ENCODE data around the gene RXRB.

RXRB gene

DNA sequence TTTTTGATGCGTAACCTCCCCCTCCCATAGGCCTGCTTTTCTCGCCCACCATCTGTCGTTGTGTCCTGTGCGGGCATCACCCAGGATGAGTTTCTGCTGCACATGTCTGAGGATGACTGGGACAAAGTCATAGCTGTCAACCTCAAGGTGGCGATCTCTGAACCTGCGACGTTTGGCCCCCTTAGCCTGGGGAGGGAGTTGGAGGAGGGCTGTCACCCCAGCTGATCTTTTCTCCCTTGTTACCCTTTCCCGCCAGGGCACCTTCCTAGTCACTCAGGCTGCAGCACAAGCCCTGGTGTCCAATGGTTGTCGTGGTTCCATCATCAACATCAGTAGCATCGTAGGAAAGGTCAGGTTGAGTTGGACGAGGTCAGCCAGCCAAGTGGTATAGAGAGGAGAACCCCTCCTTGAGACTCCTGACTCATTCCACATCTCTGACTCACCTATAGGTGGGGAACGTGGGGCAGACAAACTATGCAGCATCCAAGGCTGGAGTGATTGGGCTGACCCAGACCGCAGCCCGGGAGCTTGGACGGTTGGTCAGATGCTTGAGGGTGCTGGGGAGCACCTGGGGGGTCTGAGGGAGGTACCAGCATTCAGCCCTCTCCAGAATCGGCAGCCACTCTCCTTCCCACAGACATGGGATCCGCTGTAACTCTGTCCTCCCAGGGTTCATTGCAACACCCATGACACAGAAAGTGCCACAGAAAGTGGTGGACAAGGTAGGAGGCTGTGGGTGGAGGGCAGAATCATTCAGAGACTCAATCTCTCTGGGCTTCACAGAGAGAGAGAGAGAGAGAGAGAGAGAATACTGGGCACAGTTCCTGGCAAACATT is 4.9 kb upstream of the RXRB start:
- DNase-seq (ENCODE audit: low spot score): peak; percentile 48
- peak; percentile 17 for TF ChIP-seq CTCF (IDR thresholded peaks at IDR 0.05; ENCODE audit: extremely low read depth, missing control alignments)

DNA sequence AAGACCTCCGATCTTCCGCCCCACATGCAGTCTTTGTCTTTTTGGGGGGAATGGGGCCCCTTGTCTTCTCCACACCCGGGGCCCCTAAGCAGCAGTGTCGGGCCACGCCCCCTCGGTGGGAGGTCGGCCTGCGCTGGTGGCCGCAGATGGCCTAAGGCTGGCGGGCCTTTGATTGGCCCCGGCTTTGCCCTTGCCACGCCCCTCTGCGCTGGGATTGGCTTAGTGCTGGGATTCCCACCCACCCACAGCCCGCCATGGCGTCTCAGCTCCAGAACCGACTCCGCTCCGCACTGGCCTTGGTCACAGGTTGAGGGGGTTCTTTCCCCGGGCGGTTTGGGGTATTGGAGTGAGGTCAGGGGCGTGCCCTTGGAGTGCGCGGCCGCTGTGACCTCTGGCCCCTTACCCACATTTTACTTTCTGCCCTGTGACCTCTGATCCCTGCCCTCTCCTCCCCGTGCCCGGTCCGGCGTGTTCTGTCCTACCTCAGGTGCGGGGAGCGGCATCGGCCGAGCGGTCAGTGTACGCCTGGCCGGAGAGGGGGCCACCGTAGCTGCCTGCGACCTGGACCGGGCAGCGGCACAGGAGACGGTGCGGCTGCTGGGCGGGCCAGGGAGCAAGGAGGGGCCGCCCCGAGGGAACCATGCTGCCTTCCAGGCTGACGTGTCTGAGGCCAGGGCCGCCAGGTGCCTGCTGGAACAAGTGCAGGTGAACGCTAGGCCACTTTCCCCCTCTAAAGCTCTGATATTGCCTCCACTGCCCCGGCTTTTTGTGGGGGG is 4.1 kb upstream of the RXRB start, which contains the start of gene HSD17B8:
TSS of gene HSD17B8 (plus strand) at position 241 of the 776 bp plus-strand sequence. CDS start at position 255, 14 bp downstream.
- DNase-seq (ENCODE audit: low spot score): peak; percentile 95
- TF ChIP-seq CTCF (IDR thresholded peaks at IDR 0.05; ENCODE audit: extremely low read depth, missing control alignments): no peak

GRCh38 chr6:33204165-33204414 is 3.6 kb upstream of the RXRB start:
- no peak for DNase-seq (ENCODE audit: low spot score)
- no peak for TF ChIP-seq CTCF (IDR thresholded peaks at IDR 0.05; ENCODE audit: extremely low read depth, missing control alignments)

GRCh38 chr6:33203443-33204164 is 3.1 kb upstream of the RXRB start:
- no peak for TF ChIP-seq CTCF (IDR thresholded peaks at IDR 0.05; ENCODE audit: extremely low read depth, missing control alignments)
- DNase-seq (ENCODE audit: low spot score): no peak

DNA sequence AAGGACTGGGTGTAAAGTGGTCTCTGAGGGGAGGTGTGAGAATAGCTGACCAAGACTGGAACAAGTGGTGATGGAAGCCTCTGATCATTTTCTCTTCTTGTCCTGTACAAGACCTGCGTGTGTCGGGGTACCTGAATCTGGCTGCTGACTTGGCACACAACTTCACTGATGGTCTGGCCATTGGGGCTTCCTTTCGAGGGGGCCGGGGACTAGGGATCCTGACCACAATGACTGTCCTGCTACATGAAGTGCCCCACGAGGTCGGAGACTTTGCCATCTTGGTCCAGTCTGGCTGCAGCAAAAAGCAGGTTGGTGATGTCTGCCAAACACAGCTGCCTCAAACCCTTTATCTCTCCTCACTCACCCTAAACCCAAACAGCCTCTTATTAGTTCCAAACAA is 2.3 kb upstream of the RXRB start:
- TF ChIP-seq CTCF (IDR thresholded peaks at IDR 0.05; ENCODE audit: extremely low read depth, missing control alignments): no peak
- no peak for DNase-seq (ENCODE audit: low spot score)

DNA sequence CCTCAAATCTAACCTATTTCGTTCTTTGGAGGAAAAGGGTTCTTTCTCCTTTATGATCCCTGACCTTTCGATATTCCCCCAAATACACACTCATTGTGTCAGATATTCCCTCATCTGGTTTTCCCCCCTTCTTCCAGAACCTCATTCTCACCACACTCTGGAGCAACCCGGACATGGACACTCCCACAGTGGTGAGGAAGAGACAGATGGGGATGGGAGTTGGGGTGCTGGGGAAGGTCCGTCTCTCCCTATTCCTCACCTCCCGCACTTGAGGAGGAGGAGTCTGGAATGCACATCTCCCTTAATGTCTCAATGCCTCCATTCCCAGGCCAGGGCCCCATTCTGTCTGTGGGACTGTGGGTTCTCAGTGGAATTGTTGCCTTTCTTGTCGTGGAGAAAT is 1.5 kb upstream of the RXRB start:
- no peak for DNase-seq (ENCODE audit: low spot score)
- TF ChIP-seq CTCF (IDR thresholded peaks at IDR 0.05; ENCODE audit: extremely low read depth, missing control alignments): no peak

DNA sequence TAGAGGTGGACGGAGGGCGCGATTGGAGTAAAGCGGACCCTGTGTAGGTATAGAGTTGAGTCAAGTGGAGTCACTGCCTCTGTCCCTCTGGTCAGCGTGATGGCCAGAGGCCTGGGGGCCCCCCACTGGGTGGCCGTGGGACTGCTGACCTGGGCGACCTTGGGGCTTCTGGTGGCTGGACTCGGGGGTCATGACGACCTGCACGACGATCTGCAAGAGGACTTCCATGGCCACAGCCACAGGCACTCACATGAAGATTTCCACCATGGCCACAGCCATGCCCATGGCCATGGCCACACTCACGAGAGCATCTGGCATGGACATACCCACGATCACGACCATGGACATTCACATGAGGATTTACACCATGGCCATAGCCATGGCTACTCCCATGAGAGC is 681 bp upstream of the RXRB start:
- no peak for DNase-seq (ENCODE audit: low spot score)
- TF ChIP-seq CTCF (IDR thresholded peaks at IDR 0.05; ENCODE audit: extremely low read depth, missing control alignments): no peak

Data from GM20000 (cell line).